Ramos (cell line): ENCODE results near the gene NCOA7.
"Not testable (repeated sequence)": the region's sequence is repeated elsewhere in the genome, so short reads cannot be mapped to it uniquely, and the experiment has no call there.

ENCODE experiments used
- in situ Hi-C: fragments of 300-500 bp; cut with MboI; formaldehyde crosslinking; loops from one replicate; pipeline ENCODE4 v1.14.3; 2022; ENCODE audit warnings: low sequenced_read_pairs; ENCODE audit not compliant: unreplicated experiment

The NCOA7 gene

GRCh38 chr6:125906158-125906998 is 115.6 kb downstream of the NCOA7 start:
- in situ Hi-C loops = no loop called here

GRCh38 chr6:125910527-125910926 is 119.8 kb downstream of the NCOA7 start:
- in situ Hi-C loops = no loop called here

DNA sequence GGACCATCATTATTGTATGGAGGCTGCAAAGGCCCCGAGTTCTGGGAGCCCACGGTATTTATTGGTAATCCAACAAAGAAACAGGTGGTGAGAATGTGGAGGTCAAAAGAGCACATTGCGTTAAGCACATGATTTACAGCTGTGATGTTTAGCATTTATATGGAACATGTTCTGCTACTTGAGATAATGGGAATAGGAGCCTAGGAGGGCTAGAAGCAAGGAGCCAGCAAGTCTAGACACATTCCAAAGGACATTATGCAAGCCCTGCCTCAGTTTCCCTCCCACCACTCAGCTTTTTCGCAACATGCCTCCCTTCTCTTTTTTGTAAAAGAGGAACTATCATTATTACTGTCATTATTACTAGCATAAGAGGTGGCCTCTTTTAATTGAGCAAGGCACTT is 120.3 kb downstream of the NCOA7 start:
- in situ Hi-C loops = not testable (repeated sequence)

DNA sequence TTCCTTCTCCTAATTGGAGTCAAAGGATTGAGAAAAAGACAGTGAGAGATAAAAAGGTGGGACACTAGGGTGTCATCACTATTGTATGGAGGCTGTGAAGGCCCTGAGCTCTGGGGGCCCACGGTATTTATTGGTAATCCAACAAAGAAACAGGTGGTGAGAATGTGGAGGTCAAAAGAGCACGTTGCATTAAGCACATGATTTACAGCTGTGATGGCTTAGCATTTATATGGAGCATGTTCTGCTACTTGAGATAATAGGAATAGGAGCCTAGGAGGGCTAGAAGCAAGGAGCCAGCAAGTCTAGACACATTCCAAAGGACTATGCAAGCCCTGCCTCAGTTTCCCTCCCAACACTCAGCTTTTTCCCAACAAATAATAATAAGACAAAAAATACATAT is 121.7 kb downstream of the NCOA7 start:
- in situ Hi-C loops = not testable (repeated sequence)

DNA sequence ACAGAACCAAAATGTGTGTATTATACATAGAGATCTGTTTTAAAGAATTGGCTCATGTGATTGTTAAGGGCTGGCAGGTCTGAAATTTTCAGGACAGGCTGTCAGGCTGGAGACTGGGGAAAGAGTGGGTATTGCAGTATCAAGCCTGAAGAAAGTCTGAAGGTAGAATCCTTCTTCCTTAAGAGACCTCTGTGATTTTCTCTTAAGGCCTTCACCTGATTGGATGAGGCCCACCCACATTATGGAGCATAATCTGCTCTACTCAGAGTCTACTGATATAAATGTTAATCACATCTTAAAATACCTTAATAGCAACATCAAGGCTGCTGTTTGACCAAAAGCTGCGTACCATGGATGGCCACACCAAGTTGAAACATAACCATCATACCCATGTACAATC is 122.4 kb downstream of the NCOA7 start:
- in situ Hi-C loops = no loop called here

DNA sequence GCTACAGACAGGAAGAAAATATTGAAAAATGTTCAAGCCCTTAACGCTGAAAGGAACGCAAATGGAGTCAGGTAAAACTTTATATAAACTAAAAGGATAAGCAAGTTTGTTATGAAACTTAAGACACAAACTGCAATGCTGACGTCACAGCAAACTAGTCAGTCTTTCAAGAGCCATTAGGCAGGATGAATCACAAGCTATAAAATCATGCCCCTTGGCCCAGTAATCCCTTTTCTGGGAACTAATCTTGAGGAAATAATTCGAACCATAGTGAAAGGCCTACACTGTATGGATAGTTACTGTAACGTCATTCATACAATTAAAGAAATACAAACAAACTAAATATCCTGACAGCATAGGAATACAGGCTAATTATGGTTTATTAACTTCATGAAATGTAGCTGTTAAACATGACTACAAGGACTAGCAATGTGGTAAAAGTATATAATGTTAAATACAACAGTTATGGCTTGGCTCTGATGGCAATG is 123.1 kb downstream of the NCOA7 start:
- in situ Hi-C loops = no loop called here

- in situ Hi-C loops = no loop called here
These were observed 127.5 kb downstream of the NCOA7 start for GRCh38 chr6:125918230-125918629.

DNA sequence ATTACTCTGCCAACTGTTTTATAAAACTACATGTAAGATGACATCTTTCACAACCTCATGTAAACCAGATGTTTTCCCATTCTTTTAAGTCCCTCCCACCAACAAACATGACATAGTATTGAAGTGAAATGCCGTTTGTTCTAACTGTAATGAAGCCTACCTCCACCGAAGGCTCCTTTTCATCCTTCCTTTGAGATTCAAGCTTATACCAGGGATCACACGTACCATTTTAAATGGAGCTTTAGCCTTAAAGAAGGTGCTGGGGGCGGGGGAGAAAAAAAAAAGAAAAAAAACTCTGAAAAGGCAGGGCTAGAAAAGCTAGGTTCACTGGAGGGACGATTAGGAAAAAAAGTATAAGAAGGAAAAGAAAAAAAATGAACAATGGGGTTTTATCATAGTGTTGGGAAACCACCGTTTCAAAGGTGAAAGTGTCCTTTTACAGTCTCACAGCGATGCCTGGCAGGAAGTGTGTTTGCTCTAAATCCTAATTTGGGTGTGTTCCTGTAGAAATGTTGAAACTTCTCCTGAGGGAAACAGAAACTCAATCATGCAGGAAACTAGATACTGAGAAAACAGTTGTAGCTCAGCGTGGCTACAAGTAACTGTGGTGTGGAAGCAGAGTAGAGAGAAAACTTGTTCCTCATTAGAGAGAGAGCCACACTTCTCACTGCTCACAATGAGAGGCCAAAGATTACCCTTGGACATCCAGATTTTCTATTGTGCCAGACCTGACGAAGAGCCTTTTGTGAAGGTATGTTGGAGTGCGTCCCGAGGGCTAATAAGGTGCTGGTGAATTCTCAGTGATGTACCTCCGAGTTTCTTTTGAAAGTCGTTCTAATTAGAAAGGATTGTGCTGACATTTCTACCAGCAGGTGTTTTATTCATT is 128.2 kb downstream of the NCOA7 start:
- in situ Hi-C loops = no loop called here

DNA sequence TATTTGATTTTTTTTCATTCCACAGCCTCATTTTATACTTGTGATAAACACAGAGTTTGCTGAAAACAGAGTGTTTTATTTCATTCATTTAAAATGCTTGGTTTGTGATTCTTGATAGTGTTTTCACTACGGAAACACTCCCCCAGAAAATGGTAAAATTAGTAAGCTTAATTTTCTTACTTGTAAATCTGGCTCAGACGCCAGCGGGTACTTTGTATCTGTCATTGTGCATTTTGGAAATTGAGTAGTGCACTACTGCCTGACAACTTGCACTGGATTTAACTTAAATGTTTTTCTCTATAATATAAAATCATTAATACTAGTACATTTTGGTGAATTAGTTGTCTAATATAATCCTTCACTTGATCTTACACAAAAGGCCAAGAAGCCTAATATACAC is 128.9 kb downstream of the NCOA7 start:
- in situ Hi-C loops = no loop called here

- in situ Hi-C loops = no loop called here
These were observed 131.6 kb downstream of the NCOA7 start for GRCh38 chr6:125922322-125922860.

DNA sequence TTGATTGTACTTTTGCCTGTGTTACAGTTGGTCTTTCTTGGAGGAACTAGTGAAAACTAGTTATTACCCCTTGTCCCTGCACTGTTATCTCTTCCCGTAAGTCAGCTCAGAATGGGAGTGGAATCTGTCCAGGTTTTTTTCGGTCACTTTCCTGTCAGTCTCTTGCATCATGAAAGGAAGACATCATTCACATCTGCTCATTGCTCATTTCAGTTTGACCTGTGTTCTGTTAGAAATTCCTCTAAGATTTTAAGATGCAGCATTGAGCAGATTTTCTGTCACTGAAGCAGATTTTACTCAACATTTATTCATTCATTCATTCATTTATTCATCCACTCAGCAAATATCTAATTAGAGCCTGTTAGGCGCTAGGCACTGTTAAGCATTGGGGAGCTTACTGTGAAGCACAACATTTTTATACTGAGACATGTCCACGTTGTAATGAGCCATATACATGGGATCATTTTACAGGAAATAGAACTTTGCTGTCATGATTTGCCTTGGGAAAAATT is 132.7 kb downstream of the NCOA7 start:
- in situ Hi-C loops = no loop called here

DNA sequence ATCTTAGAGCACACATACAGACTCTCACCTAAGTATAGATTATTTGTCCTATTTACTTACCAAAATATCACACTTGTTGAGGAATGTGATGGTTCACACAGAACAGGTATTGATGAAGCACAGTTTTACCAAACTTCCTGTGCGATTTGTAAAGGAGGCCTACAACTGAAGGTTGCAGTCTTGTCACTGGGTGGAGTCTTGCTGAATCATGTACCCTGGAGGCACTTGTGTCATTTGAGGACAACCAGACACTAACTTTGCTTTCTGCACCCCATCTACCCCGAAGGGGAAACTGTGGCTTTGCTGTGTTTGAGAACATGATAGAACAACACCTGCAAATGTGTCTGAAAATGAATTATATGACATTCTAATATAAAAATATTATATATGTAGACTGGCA is 133.4 kb downstream of the NCOA7 start:
- in situ Hi-C loops = no loop called here

DNA sequence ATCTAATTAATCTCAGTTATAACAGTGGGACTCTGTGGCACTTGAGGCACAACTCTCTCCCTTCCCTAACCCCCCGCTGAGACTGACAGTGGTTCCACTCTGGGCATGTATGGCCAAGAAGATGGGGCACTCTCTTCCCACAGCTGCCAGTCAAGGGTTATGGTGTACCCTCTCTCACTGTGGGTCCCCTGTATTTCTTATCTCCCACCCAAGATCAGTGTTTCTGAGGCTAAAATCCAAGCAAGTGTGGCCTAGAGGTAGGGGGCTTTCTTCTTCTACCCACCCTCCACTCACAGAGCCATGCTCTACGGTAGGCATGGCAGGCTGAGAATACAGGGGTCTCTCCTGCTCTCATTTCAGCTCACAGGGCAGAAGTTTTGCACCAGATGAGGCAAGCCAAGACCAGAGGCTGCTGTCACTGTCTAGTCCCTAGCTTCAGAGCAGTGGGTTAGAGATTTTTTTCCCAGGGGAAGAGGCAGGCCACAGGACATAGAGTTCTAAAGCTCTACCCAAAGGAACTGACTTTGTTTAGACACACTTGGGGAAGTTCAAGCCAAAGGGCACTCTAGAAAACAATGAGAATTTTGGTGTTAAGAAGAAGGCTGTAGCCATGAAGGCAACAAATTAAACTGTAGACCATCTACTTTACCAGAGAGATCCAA is 134.1 kb downstream of the NCOA7 start:
- in situ Hi-C loops = no loop called here

DNA sequence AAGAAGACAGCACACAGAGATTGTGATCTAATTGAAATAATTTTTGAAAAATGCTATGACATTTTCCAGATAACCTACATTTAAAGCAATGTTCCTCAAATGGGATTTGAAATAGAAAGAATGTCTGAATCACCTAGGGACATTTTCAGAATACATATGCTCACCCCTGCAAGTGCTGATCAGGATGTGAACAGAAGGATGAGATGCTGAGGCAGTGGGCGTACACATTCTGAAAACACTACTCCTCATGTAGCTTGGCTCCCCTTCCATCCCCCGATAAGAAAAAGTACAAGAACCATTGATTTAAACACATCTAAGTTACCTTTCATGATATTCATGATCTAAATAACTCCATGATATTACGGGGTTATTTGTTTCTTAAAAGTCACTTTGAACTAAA is 136.0 kb downstream of the NCOA7 start:
- in situ Hi-C loops = no loop called here

GRCh38 chr6:125927761-125928160 is 137.0 kb downstream of the NCOA7 start:
- in situ Hi-C loops = no loop called here

DNA sequence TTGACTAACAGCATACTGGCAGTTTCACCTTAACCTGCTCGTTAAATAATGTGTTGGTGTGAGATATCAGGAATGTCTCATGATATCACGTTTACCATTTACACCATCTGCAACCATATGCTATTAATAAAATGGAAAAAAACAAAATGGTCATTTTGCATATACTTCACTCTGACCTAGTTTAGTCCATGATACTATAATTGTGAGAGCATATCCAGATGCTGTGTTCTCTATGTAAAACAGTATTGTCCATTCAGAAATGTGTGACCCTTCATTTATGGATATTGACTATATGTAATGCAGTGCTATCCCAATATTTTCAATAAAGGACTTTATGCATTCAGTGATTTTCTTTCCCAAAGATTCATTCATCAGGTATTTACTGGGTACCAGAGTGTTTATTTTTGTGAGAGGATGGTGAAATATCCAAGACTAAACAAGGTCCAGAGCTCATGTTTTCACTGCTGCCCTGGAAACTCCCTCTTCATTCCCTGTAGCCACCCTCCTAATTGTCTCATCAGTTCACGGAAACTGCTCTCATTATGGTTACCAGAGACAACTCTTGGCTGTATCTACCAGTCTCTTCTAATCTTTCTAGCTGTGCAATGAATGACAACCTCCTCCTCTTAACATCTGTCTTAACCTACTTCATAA is 140.1 kb downstream of the NCOA7 start:
- in situ Hi-C loops = no loop called here

DNA sequence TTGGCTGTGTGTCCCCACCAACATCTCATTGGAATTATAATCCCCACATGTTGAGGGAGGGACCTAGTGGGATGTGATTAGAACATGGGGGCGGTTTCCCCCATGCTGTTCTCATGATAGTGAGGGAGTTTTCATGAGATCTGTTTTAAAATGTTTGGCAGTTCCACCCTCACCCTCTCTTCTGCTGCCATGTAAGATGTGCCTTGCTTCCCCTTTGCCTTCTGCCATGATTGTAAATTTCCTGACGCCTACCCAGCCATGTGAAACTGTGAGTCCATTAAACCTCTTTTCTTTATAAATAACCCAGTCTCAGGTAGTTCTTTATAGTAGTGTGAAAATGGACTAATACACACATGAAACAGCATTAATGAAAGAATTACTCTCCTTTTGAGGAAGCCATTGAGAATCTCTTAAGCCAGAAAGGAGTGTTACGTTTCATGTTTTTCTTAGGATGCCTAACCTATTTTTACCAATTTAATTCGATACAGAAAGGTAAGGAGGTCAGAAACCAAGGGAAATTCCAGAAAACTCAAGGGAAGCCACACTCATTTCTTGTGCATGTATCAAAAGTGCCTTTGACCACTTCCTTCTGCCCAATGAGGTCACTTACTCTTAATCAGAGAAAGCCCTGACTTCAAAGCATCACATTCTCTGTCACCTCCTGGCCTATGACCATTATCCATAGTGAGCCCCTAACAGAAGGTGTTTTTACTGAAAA is 141.1 kb downstream of the NCOA7 start:
- in situ Hi-C loops = no loop called here

DNA sequence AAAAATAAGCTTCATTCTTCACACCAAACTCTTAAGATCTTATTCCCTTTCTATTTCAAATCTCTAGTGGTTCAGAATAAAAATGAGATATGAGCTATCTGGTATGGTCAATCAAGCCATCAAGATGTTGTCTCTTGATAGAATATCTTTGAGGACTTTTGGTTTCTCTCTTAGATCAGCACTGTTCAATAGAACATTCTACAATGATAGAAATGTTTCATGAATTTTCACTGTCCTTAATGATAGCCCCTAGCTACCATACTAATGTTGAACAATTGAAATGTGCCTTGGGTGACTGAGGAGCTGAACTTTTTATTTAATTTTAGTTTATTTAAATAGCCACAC is 141.7 kb downstream of the NCOA7 start:
- in situ Hi-C loops = no loop called here

GRCh38 chr6:125935520-125935919 is 144.8 kb downstream of the NCOA7 start:
- in situ Hi-C loops = not testable (repeated sequence)
